Right ventricle myocardium inferior (tissue), 1 donor: Measurements from ENCODE around the gene KRTAP9-9. TPM values are rescaled to one million over a fixed set of nuclear protein-coding genes. Genes with fewer than 3 reads are reported as not detected.
"Not testable (repeated sequence)": the region's sequence is repeated elsewhere in the genome, so short reads cannot be mapped to it uniquely, and the experiment has no call there.

Experiments used
- ATAC-seq: fragments of 200-7000 bp; cut with Tn5 transposase; one replicate; pipeline ENCODE4 v1.9.1; 2020; ENCODE audit warnings: mild to moderate bottlenecking, moderate library complexity
- DNase-seq: peaks from one replicate; pipeline ENCODE4 v3.0.0; 2021; ENCODE audit errors: missing footprints
- intact Hi-C: fragments of 100-400 bp; cut with DNase I; formaldehyde crosslinking; loops from one replicate; pipeline ENCODE4 v1.11.0; 2022
- total RNA-seq: library from RNA; stranded (reverse); fragmentation: NEBNext Ultra II Directional; extraction: Animal tissue kit (Norgen Biotek cat#: 25700); gene quantifications from one replicate; pipeline ENCODE4 v1.2.1, GENCODE V29; 2021
- donor health status: DM: no; HTN: yes; CAD: no; lungs with severe emphysema.

Gene KRTAP9-9
- total RNA-seq, 1 donor from 2014 or later, result not detected

- DNase-seq (no peak), ATAC-seq (no peak)
- intact Hi-C loops, result no loop called here
These were observed 3.2 kb downstream of the KRTAP9-9 start for GRCh38 chr17:41258406-41258805.

- ATAC-seq, result no peak
- intact Hi-C loops, result no loop called here
- DNase-seq, result no peak
These were observed 8.0 kb downstream of the KRTAP9-9 start for GRCh38 chr17:41263212-41263611.

GRCh38 chr17:41264599-41264998, 9.4 kb downstream of the KRTAP9-9 start:
- ATAC-seq (no peak), DNase-seq (no peak)
- intact Hi-C loops, result no loop called here

- intact Hi-C loops, result no loop called here
- no peak for DNase-seq
- ATAC-seq, result no peak
These were observed 9.9 kb downstream of the KRTAP9-9 start, which contains the start of gene KRTAP9-6 for GRCh38 chr17:41265078-41265477. Gene KRTAP9-6 (plus strand): TSS chr17:41265378. CDS start chr17:41265378, 0 bp downstream.

GRCh38 chr17:41267711-41268110, 12.5 kb downstream of the KRTAP9-9 start:
- DNase-seq, result no peak
- ATAC-seq, result no peak
- intact Hi-C loops, result no loop called here

GRCh38 chr17:41271323-41271722, 16.1 kb downstream of the KRTAP9-9 start:
- DNase-seq, intact Hi-C loops, ATAC-seq: not testable (repeated sequence)

GRCh38 chr17:41271858-41272257, 16.7 kb downstream of the KRTAP9-9 start:
- intact Hi-C loops, result no loop called here
- no peak for DNase-seq
- no peak for ATAC-seq

- ATAC-seq, intact Hi-C loops, DNase-seq: not testable (repeated sequence)
These were observed 20.5 kb downstream of the KRTAP9-9 start, which contains the start of gene KRTAP9-7 for GRCh38 chr17:41275648-41276190. Gene KRTAP9-7 (plus strand): TSS chr17:41275698. CDS start chr17:41275698, 0 bp downstream.

GRCh38 chr17:41278176-41278955, 23.2 kb downstream of the KRTAP9-9 start:
- DNase-seq (no peak), ATAC-seq (no peak)
- intact Hi-C loops, result no loop called here

- intact Hi-C loops, result no loop called here
- no peak for DNase-seq
- no peak for ATAC-seq
These were observed 28.9 kb downstream of the KRTAP9-9 start for GRCh38 chr17:41284043-41284442.

- intact Hi-C loops, result no loop called here
- no peak for ATAC-seq
- no peak for DNase-seq
These were observed 29.4 kb downstream of the KRTAP9-9 start for GRCh38 chr17:41284546-41284945.

GRCh38 chr17:41287050-41287449, 31.9 kb downstream of the KRTAP9-9 start:
- ATAC-seq (no peak), DNase-seq (no peak)
- intact Hi-C loops, result no loop called here

GRCh38 chr17:41294016-41294415, 38.8 kb downstream of the KRTAP9-9 start:
- no peak for DNase-seq
- intact Hi-C loops, result no loop called here
- no peak for ATAC-seq

- intact Hi-C loops, result no loop called here
- ATAC-seq, result no peak
- no peak for DNase-seq
These were observed 41.7 kb downstream of the KRTAP9-9 start for GRCh38 chr17:41296846-41297245.

- intact Hi-C loops, result no loop called here
- no peak for DNase-seq
- ATAC-seq, result no peak
These were observed 43.4 kb downstream of the KRTAP9-9 start for GRCh38 chr17:41298458-41299135.

- no peak for DNase-seq
- ATAC-seq, result no peak
- intact Hi-C loops, result loop anchor here (10.0 kb wide), 1 partner anchor 164 kb away; the partner anchor contains the start of gene KRT32
These were observed 46.1 kb downstream of the KRTAP9-9 start for GRCh38 chr17:41301204-41301790.

GRCh38 chr17:41301916-41302901, 47.0 kb downstream of the KRTAP9-9 start, which contains the start of gene KRTAP29-1:
Gene KRTAP29-1 (minus strand): TSS chr17:41302851. CDS start chr17:41302851, 0 bp downstream.
- DNase-seq (peak; percentile 68), ATAC-seq (peak; percentile 91)
- intact Hi-C loops, result loop anchor here (10.0 kb wide), 1 partner anchor 163 kb away; the partner anchor contains the start of gene KRT32

GRCh38 chr17:41302981-41303380, 47.8 kb downstream of the KRTAP9-9 start:
- DNase-seq (no peak), ATAC-seq (no peak)
- intact Hi-C loops, result loop anchor here (10.0 kb wide), 1 partner anchor 162 kb away; the partner anchor contains the start of gene KRT32
